Astrocyte of the cerebellum (primary cell): ENCODE measurements around the gene PROZ.

ENCODE experiments used
- DNase-seq: peaks from one replicate; pipeline ENCODE4 v3.0.0-alpha.2; 2011; ENCODE audit warnings: low read depth
- H3K4me3 ChIP-seq: 2 replicates; pipeline ENCODE4 v1.5.1; 2011; ENCODE audit warnings: mild to moderate bottlenecking, low read depth, low read length, moderate library complexity
- CTCF ChIP-seq: IDR thresholded peaks from 2 replicates; pipeline ENCODE4 v1.5.1; 2012; ENCODE audit warnings: low read length, low read depth, moderate library complexity, mild to moderate bottlenecking; ENCODE audit errors: missing control alignments
- in situ Hi-C: cut with HindIII; loops from 2 replicates; pipeline ENCODE4 v1.10.0; 2017; ENCODE audit warnings: low sequenced_read_pairs

Gene PROZ

GRCh38 chr13:113124211-113124970 lies 34.1 kb upstream of the PROZ start:
- TF ChIP-seq CTCF, result no peak
- DNase-seq, result no peak
- H3K4me3 ChIP-seq, result no peak overlapping the region
- in situ Hi-C loops, result no loop called here

DNA sequence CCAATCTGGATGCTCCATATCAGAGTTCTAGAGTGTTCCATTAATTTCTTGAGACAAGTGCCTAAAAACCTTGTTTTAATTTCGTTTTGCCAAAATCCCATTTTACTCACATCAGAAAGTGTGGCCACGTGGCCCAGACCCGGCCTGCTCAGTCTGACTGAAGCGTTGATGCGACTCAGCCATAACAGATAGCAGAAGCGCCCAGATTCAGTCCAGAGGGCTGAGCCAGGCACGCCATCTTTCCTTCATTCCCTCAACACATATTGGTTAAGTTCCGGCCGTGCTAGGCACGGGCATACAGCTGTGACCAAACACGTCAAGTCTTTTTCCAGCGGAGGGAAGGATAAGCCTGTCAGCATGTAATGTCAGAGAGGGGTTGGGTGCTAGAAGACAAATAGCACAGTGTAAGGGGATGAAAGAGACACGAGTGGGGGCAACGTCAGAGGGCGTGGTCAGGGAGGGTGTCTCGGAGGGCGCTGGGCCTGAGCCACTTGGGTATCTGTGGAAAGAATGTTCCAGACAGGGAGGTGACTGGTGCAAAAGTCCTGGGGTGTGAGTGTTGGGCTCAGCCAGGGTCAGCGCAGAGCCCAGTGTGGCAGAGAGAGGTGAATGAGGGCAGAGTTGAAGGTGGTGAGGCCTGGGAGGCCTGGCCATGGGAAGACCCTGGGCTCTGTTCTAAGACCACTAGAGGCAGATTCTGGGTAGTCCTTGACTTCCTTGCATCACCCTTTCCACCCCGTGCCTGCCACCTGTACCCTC lies 32.8 kb upstream of the PROZ start:
- DNase-seq, result no peak
- no peak for TF ChIP-seq CTCF
- in situ Hi-C loops, result no loop called here
- H3K4me3 ChIP-seq, result no peak overlapping the region

- DNase-seq, result no peak
- H3K4me3 ChIP-seq, result no peak overlapping the region
- in situ Hi-C loops, result no loop called here
- TF ChIP-seq CTCF, result no peak
Measured at GRCh38 chr13:113126265-113127150, 31.9 kb upstream of the PROZ start.

- no peak overlapping the region for H3K4me3 ChIP-seq
Measured at GRCh38 chr13:113129480-113129879, 29.0 kb upstream of the PROZ start.

DNA sequence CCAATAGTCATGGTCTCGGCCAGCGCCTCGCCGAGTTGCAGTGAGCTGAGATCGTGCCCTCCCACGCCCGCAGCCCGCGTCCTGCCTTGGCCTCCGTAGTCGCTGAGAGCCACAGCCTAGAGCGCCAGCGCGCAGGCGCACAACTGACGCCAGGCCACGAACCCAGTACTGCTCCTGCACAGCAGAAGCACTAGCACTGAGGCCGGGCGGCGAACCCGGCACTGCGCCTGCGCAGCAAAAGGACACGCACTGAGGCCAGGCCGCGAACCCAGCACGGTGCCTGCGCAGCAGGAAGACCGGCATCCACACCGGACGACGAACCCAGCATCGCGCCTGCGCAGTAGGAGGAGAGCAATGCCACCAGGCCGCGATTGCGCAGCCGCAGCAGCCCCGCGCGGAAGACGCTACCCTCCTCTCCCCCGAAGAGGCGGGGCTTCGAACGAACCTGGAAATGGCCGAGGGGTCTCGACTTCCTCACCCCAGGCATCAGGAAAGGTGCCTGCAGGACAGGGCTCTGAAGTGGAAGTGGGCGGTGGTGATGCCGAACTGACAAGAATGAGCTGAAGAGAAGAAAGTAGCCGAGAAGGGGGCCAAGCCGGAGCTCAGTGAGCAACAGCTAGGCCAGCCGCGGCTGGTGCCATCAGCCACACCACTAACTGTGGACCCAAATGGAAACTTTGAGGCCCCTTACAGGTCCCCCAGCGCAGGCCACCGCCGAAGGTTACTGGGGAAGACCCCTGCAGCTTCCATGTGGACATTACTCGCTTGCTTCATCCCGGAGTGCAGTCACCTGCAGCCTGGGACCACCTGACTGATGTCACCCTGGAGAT lies 28.3 kb upstream of the PROZ start:
- no peak overlapping the region for H3K4me3 ChIP-seq
- in situ Hi-C loops, result no loop called here
- no peak for DNase-seq
- no peak for TF ChIP-seq CTCF

More at GRCh38 chr13:113129480-113129879, 29.0 kb upstream of the PROZ start:
- TF ChIP-seq CTCF, result no peak
- in situ Hi-C loops, result no loop called here
- DNase-seq, result no peak
